ENCODE results near the gene PPP4R4. TPM values are rescaled to one million over a fixed set of nuclear protein-coding genes. Genes with fewer than 3 reads are reported as not detected.
"Not testable (repeated sequence)": the region's sequence is repeated elsewhere in the genome, so short reads cannot be mapped to it uniquely, and the experiment has no call there.

The PPP4R4 gene
- polyA plus RNA-seq, 2 donors: 0.08 to 0.09 TPM

DNA sequence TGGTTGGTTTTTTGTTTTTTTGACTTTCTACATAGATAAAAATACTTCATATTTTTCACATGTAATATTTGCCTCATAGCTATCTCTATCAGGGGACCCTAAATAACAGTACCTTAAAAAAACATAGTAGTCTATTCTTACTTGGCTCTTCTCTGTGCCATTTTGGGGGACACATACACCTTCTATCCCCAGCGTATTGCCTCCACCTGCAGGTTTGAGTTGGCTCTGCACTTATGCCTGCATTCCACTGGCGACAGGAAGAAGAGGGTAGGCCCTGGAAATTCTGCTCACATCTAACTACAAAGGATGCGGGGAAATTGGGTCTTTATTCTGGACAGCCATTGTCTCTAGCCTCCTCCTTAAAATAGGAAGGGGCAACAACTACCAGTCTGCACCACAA is 30.9 kb upstream of the PPP4R4 start:
- H3K4me3 ChIP-seq (ENCODE audit: low read depth in 1 of 2, low read length in 2 of 2): no peak overlapping the region

GRCh38 chr14:94143711-94144110 is 30.4 kb upstream of the PPP4R4 start:
- Histone ChIP-seq H3K4me1 (ENCODE audit: control insufficient read depth in 2 of 2, insufficient read depth in 2 of 2, low read length in 1 of 2) (peaks cover 0 to 5% of the 10 kb centered on the region in 2 donors), H3K27ac (ENCODE audit: low read depth in 2 of 2, low read length in 1 of 2) (no peak overlapping the region), H3K36me3 (ENCODE audit: control insufficient read depth in 2 of 2, insufficient read depth in 2 of 2, low read length in 1 of 2) (no peaks in the 10 kb centered on the region), H3K27me3 (ENCODE audit: control insufficient read depth in 1 of 2, insufficient read depth in 2 of 2, low read length in 2 of 2) (no peaks in the 10 kb centered on the region), H3K4me3 (ENCODE audit: low read depth in 1 of 2, low read length in 2 of 2) (no peak overlapping the region), H3K9me3 (ENCODE audit: control insufficient read depth in 2 of 2, insufficient read depth in 1 of 2, low read depth in 1 of 2, low read length in 1 of 2) (no peaks in the 10 kb centered on the region)
- WGBS, 2 donors: 87 to 92% methylated on average over 4 of the region's 4 CpGs

More for the DNA sequence above, 30.9 kb upstream of the PPP4R4 start:
- no peaks in the 10 kb centered on the region for H3K36me3 ChIP-seq (ENCODE audit: control insufficient read depth in 2 of 2, insufficient read depth in 2 of 2, low read length in 1 of 2)
- peaks cover 0 to 5% of the 10 kb centered on the region in 2 donors for H3K4me1 ChIP-seq (ENCODE audit: control insufficient read depth in 2 of 2, insufficient read depth in 2 of 2, low read length in 1 of 2)
- H3K27ac ChIP-seq (ENCODE audit: low read depth in 2 of 2, low read length in 1 of 2): no peak overlapping the region
- WGBS, 2 donors: 75% methylated on average over 3 of the region's 3 CpGs
- H3K27me3 ChIP-seq (ENCODE audit: control insufficient read depth in 1 of 2, insufficient read depth in 2 of 2, low read length in 2 of 2): no peaks in the 10 kb centered on the region
- H3K9me3 ChIP-seq (ENCODE audit: control insufficient read depth in 2 of 2, insufficient read depth in 1 of 2, low read depth in 1 of 2, low read length in 1 of 2): no peaks in the 10 kb centered on the region

DNA sequence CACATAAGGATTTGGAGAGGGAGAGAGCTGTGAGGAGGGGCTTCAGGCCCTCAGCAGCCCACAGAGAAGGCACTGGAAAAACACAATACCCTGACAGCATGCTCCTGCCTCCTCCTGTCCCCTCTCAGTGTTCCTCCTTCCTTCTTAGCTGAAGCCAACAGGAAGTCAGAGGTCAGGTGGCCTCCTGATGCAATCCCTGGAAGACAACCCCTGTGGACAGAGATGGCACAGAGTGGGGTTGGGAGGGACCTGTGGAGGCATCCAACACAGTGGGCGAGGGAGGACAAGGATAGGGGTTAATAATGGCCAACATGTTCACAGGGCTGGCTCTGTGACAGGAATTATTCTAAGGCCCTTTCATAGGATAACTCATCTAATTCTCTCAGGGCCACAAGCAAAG is 29.4 kb upstream of the PPP4R4 start:
- Histone ChIP-seq H3K36me3 (ENCODE audit: control insufficient read depth in 2 of 2, insufficient read depth in 2 of 2, low read length in 1 of 2) (no peaks in the 10 kb centered on the region), H3K27ac (ENCODE audit: low read depth in 2 of 2, low read length in 1 of 2) (no peak overlapping the region), H3K27me3 (ENCODE audit: control insufficient read depth in 1 of 2, insufficient read depth in 2 of 2, low read length in 2 of 2) (no peaks in the 10 kb centered on the region), H3K4me1 (ENCODE audit: control insufficient read depth in 2 of 2, insufficient read depth in 2 of 2, low read length in 1 of 2) (peaks cover 0 to 5% of the 10 kb centered on the region in 2 donors), H3K9me3 (ENCODE audit: control insufficient read depth in 2 of 2, insufficient read depth in 1 of 2, low read depth in 1 of 2, low read length in 1 of 2) (no peaks in the 10 kb centered on the region), H3K4me3 (ENCODE audit: low read depth in 1 of 2, low read length in 2 of 2) (no peak overlapping the region)
- WGBS, 2 donors: 65 to 80% methylated on average over 1 of the region's 1 CpG

DNA sequence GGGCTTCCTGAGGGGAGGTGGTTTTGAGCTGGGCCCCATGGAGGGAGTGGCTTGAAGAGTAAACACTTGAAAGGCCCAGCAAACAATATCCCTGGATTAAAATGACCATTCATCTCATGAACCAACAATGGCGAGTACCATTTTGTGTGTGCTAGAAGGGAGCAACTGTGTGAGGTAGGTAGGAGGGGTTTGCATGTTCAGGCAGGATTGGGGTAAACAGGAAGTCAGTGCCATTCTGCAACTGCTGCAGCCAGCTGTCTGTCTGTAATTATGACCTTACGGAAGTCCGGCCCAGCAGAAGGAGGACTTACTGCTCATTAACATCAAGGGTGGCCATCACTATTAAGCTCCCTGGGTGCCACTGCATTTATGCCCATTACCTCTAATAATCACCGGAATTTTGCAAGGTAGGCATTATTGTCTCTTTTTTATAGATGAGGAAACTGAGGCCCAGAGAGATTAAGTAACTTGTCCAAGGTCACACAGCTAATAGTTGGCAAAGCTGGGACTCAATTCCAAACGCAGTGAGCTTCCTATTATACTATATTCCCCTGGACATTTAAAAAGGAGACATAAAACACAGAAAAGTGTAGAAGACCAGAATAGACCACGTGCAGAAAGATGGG is 28.1 kb upstream of the PPP4R4 start:
- Histone ChIP-seq H3K4me1 (ENCODE audit: control insufficient read depth in 2 of 2, insufficient read depth in 2 of 2, low read length in 1 of 2) (peaks cover 0 to 5% of the 10 kb centered on the region in 2 donors), H3K4me3 (ENCODE audit: low read depth in 1 of 2, low read length in 2 of 2) (no peak overlapping the region), H3K27me3 (ENCODE audit: control insufficient read depth in 1 of 2, insufficient read depth in 2 of 2, low read length in 2 of 2) (no peaks in the 10 kb centered on the region), H3K27ac (ENCODE audit: low read depth in 2 of 2, low read length in 1 of 2) (no peak overlapping the region), H3K36me3 (ENCODE audit: control insufficient read depth in 2 of 2, insufficient read depth in 2 of 2, low read length in 1 of 2) (no peaks in the 10 kb centered on the region), H3K9me3 (ENCODE audit: control insufficient read depth in 2 of 2, insufficient read depth in 1 of 2, low read depth in 1 of 2, low read length in 1 of 2) (no peaks in the 10 kb centered on the region)
- 66 to 82% methylated on average over 6 of the region's 6 CpGs for WGBS, 2 donors

DNA sequence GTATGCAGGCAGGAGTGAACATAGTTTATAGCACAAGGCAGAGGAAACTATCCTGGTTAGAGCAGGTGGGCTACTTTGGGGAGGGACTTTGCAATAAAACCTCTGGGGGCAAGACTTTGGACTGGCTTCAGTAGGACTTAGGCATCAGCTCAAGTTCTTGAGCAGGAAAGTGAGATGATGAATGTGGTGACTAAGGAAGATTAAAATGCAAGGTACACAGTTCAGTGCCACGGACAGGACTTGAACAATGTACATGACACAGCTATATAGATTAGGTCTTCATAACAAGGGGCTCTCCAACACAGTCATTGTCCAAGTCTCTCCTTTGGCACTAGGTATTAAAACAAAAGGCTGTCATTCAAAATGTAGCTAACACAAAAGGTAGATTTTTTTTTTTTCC is 21.4 kb upstream of the PPP4R4 start:
- no peak overlapping the region for H3K27ac ChIP-seq (ENCODE audit: low read depth in 2 of 2, low read length in 1 of 2)
- WGBS, 2 donors: 72 to 88% methylated on average over 1 of the region's 1 CpG
- no peaks in the 10 kb centered on the region for H3K4me1 ChIP-seq (ENCODE audit: control insufficient read depth in 2 of 2, insufficient read depth in 2 of 2, low read length in 1 of 2)
- H3K4me3 ChIP-seq (ENCODE audit: low read depth in 1 of 2, low read length in 2 of 2): no peak overlapping the region
- H3K36me3 ChIP-seq (ENCODE audit: control insufficient read depth in 2 of 2, insufficient read depth in 2 of 2, low read length in 1 of 2): no peaks in the 10 kb centered on the region
- H3K9me3 ChIP-seq (ENCODE audit: control insufficient read depth in 2 of 2, insufficient read depth in 1 of 2, low read depth in 1 of 2, low read length in 1 of 2): no peaks in the 10 kb centered on the region
- no peaks in the 10 kb centered on the region for H3K27me3 ChIP-seq (ENCODE audit: control insufficient read depth in 1 of 2, insufficient read depth in 2 of 2, low read length in 2 of 2)

DNA sequence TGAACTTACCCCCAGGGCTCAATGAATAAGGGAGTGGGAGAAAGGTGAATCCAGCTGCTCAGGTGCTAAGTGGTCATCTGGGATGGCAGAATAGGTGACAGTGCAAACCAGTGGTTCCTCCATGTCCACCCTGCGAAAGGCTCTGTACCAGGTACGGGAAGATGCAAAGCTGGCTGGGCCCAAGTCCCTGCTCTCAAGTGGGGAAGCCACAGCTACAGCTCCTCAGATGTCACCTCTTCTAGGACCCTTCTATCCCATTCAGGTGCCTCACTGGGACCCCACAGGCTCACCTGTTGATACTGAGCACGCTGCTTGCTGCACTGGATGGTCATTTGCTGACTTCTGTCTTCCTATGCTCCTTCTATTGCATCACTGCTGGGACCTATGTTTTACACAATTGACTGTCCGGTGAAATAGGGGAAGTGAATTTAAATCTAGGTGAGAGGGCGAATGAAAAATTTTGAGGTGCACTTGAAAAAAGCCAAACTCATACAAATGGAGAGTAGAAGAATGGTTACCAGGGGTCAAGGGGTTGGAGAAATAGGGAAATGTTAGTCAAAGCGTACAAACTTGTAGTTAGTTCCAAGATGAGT is 20.3 kb upstream of the PPP4R4 start:
- Histone ChIP-seq H3K27me3 (ENCODE audit: control insufficient read depth in 1 of 2, insufficient read depth in 2 of 2, low read length in 2 of 2) (no peaks in the 10 kb centered on the region), H3K4me1 (ENCODE audit: control insufficient read depth in 2 of 2, insufficient read depth in 2 of 2, low read length in 1 of 2) (no peaks in the 10 kb centered on the region), H3K9me3 (ENCODE audit: control insufficient read depth in 2 of 2, insufficient read depth in 1 of 2, low read depth in 1 of 2, low read length in 1 of 2) (no peaks in the 10 kb centered on the region), H3K4me3 (ENCODE audit: low read depth in 1 of 2, low read length in 2 of 2) (no peak overlapping the region), H3K27ac (ENCODE audit: low read depth in 2 of 2, low read length in 1 of 2) (no peak overlapping the region), H3K36me3 (ENCODE audit: control insufficient read depth in 2 of 2, insufficient read depth in 2 of 2, low read length in 1 of 2) (no peaks in the 10 kb centered on the region)
- WGBS, 2 donors: 87 to 88% methylated on average over 6 of the region's 6 CpGs

DNA sequence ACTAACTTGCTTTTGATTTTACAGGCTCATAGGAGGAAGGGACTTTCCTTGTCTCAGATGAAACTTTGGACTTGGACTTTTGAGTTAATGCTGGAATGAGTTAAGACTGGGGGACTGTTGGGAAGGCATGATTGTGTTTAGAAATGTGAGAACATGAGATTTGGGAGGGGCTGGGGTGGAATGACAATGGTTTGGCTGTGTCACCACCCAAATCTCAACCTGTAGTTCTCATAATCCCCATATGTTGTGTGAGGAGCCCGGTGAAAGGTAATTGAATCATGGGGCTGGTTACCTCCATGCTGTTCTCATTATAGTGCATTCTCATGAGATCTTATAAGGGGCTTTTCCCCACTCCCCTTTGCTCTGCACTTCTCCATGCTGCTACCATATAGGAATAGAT is 18.0 kb upstream of the PPP4R4 start:
- not testable (repeated sequence) for H3K4me1 ChIP-seq (ENCODE audit: control insufficient read depth in 2 of 2, insufficient read depth in 2 of 2, low read length in 1 of 2); H3K9me3 ChIP-seq (ENCODE audit: control insufficient read depth in 2 of 2, insufficient read depth in 1 of 2, low read depth in 1 of 2, low read length in 1 of 2); H3K27me3 ChIP-seq (ENCODE audit: control insufficient read depth in 1 of 2, insufficient read depth in 2 of 2, low read length in 2 of 2); H3K27ac ChIP-seq (ENCODE audit: low read depth in 2 of 2, low read length in 1 of 2); H3K4me3 ChIP-seq (ENCODE audit: low read depth in 1 of 2, low read length in 2 of 2); H3K36me3 ChIP-seq (ENCODE audit: control insufficient read depth in 2 of 2, insufficient read depth in 2 of 2, low read length in 1 of 2)
- 76 to 84% methylated on average over 1 of the region's 1 CpG for WGBS, 2 donors

- Histone ChIP-seq H3K9me3 (ENCODE audit: control insufficient read depth in 2 of 2, insufficient read depth in 1 of 2, low read depth in 1 of 2, low read length in 1 of 2) (no peaks in the 10 kb centered on the region), H3K27me3 (ENCODE audit: control insufficient read depth in 1 of 2, insufficient read depth in 2 of 2, low read length in 2 of 2) (no peaks in the 10 kb centered on the region), H3K36me3 (ENCODE audit: control insufficient read depth in 2 of 2, insufficient read depth in 2 of 2, low read length in 1 of 2) (no peaks in the 10 kb centered on the region), H3K4me1 (ENCODE audit: control insufficient read depth in 2 of 2, insufficient read depth in 2 of 2, low read length in 1 of 2) (no peaks in the 10 kb centered on the region), H3K27ac (ENCODE audit: low read depth in 2 of 2, low read length in 1 of 2) (no peak overlapping the region), H3K4me3 (ENCODE audit: low read depth in 1 of 2, low read length in 2 of 2) (no peak overlapping the region)
These were observed 16.9 kb upstream of the PPP4R4 start for GRCh38 chr14:94157197-94157596.

GRCh38 chr14:94158239-94158883 is 15.8 kb upstream of the PPP4R4 start:
- whole genome bisulfite sequencing, 2 donors: 44 to 46% methylated on average over 10 of the region's 10 CpGs
- no peak overlapping the region for H3K4me3 ChIP-seq (ENCODE audit: low read depth in 1 of 2, low read length in 2 of 2)

DNA sequence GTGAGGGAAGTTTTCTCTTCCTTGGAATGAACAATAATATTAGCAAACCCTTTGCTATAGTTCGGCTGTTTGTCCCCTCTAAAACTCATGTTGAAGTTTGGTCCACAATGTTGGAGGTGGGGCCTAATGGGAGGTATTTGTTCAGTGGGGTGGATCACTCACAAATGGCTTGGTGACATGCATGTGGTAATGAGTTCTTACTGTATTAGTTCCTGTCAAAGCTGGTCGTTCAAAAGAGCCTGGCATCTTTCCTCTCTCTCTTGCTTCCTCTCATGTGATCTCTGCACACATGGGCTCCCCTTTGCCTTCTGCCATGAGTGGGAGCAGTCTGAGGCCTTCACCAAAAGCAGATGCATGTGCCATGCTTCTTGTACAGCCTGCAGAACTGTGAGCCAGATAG is 13.1 kb upstream of the PPP4R4 start:
- Histone ChIP-seq H3K27me3 (ENCODE audit: control insufficient read depth in 1 of 2, insufficient read depth in 2 of 2, low read length in 2 of 2) (no peaks in the 10 kb centered on the region), H3K4me1 (ENCODE audit: control insufficient read depth in 2 of 2, insufficient read depth in 2 of 2, low read length in 1 of 2) (peaks cover 0 to 3% of the 10 kb centered on the region in 2 donors), H3K4me3 (ENCODE audit: low read depth in 1 of 2, low read length in 2 of 2) (no peak overlapping the region), H3K9me3 (ENCODE audit: control insufficient read depth in 2 of 2, insufficient read depth in 1 of 2, low read depth in 1 of 2, low read length in 1 of 2) (no peaks in the 10 kb centered on the region), H3K36me3 (ENCODE audit: control insufficient read depth in 2 of 2, insufficient read depth in 2 of 2, low read length in 1 of 2) (no peaks in the 10 kb centered on the region), H3K27ac (ENCODE audit: low read depth in 2 of 2, low read length in 1 of 2) (no peak overlapping the region)
- 53 to 59% methylated on average over 2 of the region's 2 CpGs for WGBS, 2 donors

More at GRCh38 chr14:94158239-94158883, 15.8 kb upstream of the PPP4R4 start:
- Histone ChIP-seq H3K27me3 (ENCODE audit: control insufficient read depth in 1 of 2, insufficient read depth in 2 of 2, low read length in 2 of 2) (no peaks in the 10 kb centered on the region), H3K4me1 (ENCODE audit: control insufficient read depth in 2 of 2, insufficient read depth in 2 of 2, low read length in 1 of 2) (no peaks in the 10 kb centered on the region), H3K36me3 (ENCODE audit: control insufficient read depth in 2 of 2, insufficient read depth in 2 of 2, low read length in 1 of 2) (no peaks in the 10 kb centered on the region), H3K9me3 (ENCODE audit: control insufficient read depth in 2 of 2, insufficient read depth in 1 of 2, low read depth in 1 of 2, low read length in 1 of 2) (no peaks in the 10 kb centered on the region), H3K27ac (ENCODE audit: low read depth in 2 of 2, low read length in 1 of 2) (no peak overlapping the region)
